Keratinocyte (primary cell): Measurements from ENCODE around the gene TRAPPC2L. TPM values are rescaled to one million over a fixed set of nuclear protein-coding genes. Genes with fewer than 3 reads are reported as not detected.

Experiments
- DNase-seq: peaks from one replicate; pipeline ENCODE4 v3.0.0-alpha.2; 2011; ENCODE audit warnings: low read depth, missing footprints, low spot score
- FAIRE-seq: peaks from 2 replicates; lab custom pipeline; 2011; peaks lifted over from hg19 to GRCh38; lab: Jason Lieb, UNC
- H2AFZ ChIP-seq: 2 replicates; pipeline ENCODE4 v1.6.0; 2012; ENCODE audit warnings: low read length, control low read depth, inconsistent platforms; ENCODE audit not compliant: control insufficient read depth
- H3K27ac ChIP-seq: 2 replicates; pipeline ENCODE4 v1.5.1; 2011; ENCODE audit warnings: low read length; ENCODE audit not compliant: control insufficient read depth, insufficient read depth
- H3K27me3 ChIP-seq: 3 replicates; pipeline ENCODE4 v1.6.0; 2011; ENCODE audit warnings: low read length; ENCODE audit not compliant: control insufficient read depth, insufficient read depth; ENCODE audit errors: extremely low read depth
- H3K36me3 ChIP-seq, 2 experiments: 2 replicates in 1 of 2; 3 replicates in 1 of 2; pipeline ENCODE4 v1.5.1; 2011; ENCODE audit warnings: low read length in 2 of 2, mild to moderate bottlenecking in 1 of 2; ENCODE audit not compliant: control insufficient read depth in 2 of 2, insufficient read depth in 2 of 2; ENCODE audit errors: extremely low read depth in 1 of 2
- H3K4me1 ChIP-seq: 3 replicates; pipeline ENCODE4 v1.5.1; 2011; ENCODE audit warnings: low read length; ENCODE audit not compliant: control insufficient read depth, insufficient read depth; ENCODE audit errors: extremely low read depth
- H3K4me2 ChIP-seq: 3 replicates; pipeline ENCODE4 v1.6.0; 2011; ENCODE audit warnings: low read depth, low read length; ENCODE audit not compliant: control insufficient read depth, insufficient read depth; ENCODE audit errors: extremely low read depth
- H3K4me3 ChIP-seq, 3 experiments: fragments of 200-600 bp in 1 of 3; sonication (generic) in 1 of 3; 2 replicates in 2 of 3; 3 replicates in 1 of 3; pipeline ENCODE4 v1.5.1; 2011 to 2016; ENCODE audit warnings: low read length in 3 of 3, mild to moderate bottlenecking in 3 of 3, control low read depth in 2 of 3, inconsistent platforms in 1 of 3, low read depth in 1 of 3, mixed read lengths in 1 of 3, mixed run types in 1 of 3, moderate library complexity in 1 of 3; ENCODE audit not compliant: control insufficient read depth in 2 of 3, insufficient read depth in 2 of 3; ENCODE audit errors: extremely low read depth in 1 of 3
- H3K79me2 ChIP-seq: 2 replicates; pipeline ENCODE4 v1.6.0; 2012; ENCODE audit warnings: low read length; ENCODE audit not compliant: control insufficient read depth, insufficient read depth
- H3K9ac ChIP-seq: 3 replicates; pipeline ENCODE4 v1.6.0; 2011; ENCODE audit warnings: low read length; ENCODE audit not compliant: control insufficient read depth, insufficient read depth; ENCODE audit errors: extremely low read depth
- H3K9me1 ChIP-seq: 3 replicates; pipeline ENCODE4 v1.6.0; 2011; ENCODE audit warnings: low read length; ENCODE audit not compliant: control insufficient read depth, insufficient read depth; ENCODE audit errors: extremely low read depth
- H3K9me3 ChIP-seq: 2 replicates; pipeline ENCODE4 v1.5.1; 2012; ENCODE audit warnings: low read depth, low read length; ENCODE audit not compliant: control insufficient read depth
- H4K20me1 ChIP-seq: 3 replicates; pipeline ENCODE4 v1.6.0; 2011; ENCODE audit warnings: low read length; ENCODE audit not compliant: control insufficient read depth, insufficient read depth; ENCODE audit errors: extremely low read depth
- EZH2 ChIP-seq: IDR thresholded peaks from one replicate; pipeline ENCODE4 v1.6.1; 2012; ENCODE audit warnings: inconsistent platforms, mild to moderate bottlenecking, low read length, moderate library complexity
- dilution Hi-C: fragments of 300-500 bp; cut with MboI; formaldehyde crosslinking; loops from one replicate; pipeline ENCODE4 v1.7.0; 2020; ENCODE audit warnings: low sequenced_read_pairs; ENCODE audit not compliant: extremely low pct_ligation_motif_present
- polyA plus RNA-seq, 5 experiments: library from polyadenylated mRNA; depleted of rRNA in 3 of 5; stranded (reverse) in 3 of 5; stranded (forward) in 1 of 5; unstranded in 1 of 5; fragments of >200 nt; gene quantifications; 1 replicate in 1 of 5; 2 replicates in 3 of 5; 3 replicates in 1 of 5; pipeline versions ENCODE4 v1.2.1 to v1.2.3, GENCODE V29; 2011 to 2012; ENCODE audit warnings: missing spikeins in 2 of 5, low read depth in 1 of 5, low replicate concordance in 1 of 5
- TF ChIP-seq, protein P1 (sequence below), 3 experiments: IDR thresholded peaks in 1 of 3; conservative IDR thresholded peaks in 1 of 3; optimal IDR thresholded peaks in 1 of 3; 2 replicates in 2 of 3; 3 replicates in 1 of 3; pipeline versions ENCODE3 to v1.5.1; 2011; ENCODE audit warnings: low read length in 3 of 3, mild to moderate bottlenecking in 3 of 3, moderate library complexity in 2 of 3, control low read depth in 1 of 3, inconsistent platforms in 1 of 3; ENCODE audit not compliant: insufficient read depth in 2 of 3; ENCODE audit errors: extremely low read depth in 1 of 3

Gene TRAPPC2L
- polyA plus RNA-seq, 1 donor (not counting 4 experiments of a cell fraction or from before 2014, with no cell fraction given) = 139 TPM

DNA sequence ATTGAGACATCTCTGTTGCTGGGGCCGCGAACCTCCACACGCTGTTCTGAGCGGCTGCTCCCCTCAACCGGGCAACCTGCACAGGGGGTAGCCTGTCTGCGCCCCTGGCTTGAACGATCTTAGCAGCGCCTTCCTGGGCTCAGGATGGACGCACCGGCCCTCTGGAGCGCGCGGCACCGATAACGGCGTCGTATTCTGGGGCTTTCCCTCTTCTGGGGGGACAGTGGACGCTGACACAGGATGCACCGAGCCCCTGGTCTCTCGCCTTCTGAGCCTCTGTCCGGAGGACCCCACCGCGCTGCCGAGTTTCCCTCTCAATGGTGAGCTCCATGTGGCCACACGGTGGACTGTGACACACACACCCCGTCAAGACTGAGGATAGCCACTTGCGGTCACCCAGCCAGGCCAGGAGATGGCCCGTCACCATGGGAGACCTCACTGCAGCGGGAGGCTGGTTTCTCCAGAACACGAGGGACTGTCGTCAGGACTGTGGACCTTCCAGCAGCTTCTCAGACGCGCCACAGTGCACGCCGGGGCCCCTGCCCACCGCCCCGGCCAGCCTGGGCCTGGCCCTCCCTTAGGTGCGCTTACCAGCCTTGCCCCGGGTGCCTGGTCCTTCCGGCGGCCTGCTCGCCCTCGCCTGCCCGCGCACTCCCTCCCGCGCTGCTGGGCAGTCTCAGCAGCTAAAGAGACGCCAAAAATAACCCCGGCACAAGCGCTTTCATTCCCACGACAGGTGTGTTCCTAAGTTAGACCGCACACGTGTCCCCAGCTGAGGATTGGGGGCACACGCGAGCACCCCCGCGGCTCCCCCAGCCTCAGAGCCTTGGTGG lies 39.5 kb downstream of the TRAPPC2L start:
- Histone ChIP-seq H3K4me2 (no peak overlapping the region), H3K9me1 (no peaks in the 10 kb centered on the region), H3K27me3 (peaks cover 39% of the 10 kb centered on the region), H2AFZ (no peak overlapping the region), H3K27ac (no peak overlapping the region), H3K9ac (no peak overlapping the region), H4K20me1 (no peaks in the 10 kb centered on the region), H3K9me3 (no peaks in the 10 kb centered on the region), H3K4me3 (no peak overlapping the region), H3K36me3 (no peaks in the 10 kb centered on the region), H3K4me1 (no peaks in the 10 kb centered on the region), H3K79me2 (no peaks in the 10 kb centered on the region)
- dilution Hi-C loops = no loop called here
- no peak for TF ChIP-seq EZH2
- TF ChIP-seq, protein P1, sequence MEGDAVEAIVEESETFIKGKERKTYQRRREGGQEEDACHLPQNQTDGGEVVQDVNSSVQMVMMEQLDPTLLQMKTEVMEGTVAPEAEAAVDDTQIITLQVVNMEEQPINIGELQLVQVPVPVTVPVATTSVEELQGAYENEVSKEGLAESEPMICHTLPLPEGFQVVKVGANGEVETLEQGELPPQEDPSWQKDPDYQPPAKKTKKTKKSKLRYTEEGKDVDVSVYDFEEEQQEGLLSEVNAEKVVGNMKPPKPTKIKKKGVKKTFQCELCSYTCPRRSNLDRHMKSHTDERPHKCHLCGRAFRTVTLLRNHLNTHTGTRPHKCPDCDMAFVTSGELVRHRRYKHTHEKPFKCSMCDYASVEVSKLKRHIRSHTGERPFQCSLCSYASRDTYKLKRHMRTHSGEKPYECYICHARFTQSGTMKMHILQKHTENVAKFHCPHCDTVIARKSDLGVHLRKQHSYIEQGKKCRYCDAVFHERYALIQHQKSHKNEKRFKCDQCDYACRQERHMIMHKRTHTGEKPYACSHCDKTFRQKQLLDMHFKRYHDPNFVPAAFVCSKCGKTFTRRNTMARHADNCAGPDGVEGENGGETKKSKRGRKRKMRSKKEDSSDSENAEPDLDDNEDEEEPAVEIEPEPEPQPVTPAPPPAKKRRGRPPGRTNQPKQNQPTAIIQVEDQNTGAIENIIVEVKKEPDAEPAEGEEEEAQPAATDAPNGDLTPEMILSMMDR (optimal IDR thresholded peaks at IDR 0.05 in 1 of 3, IDR thresholded peaks at IDR 0.05 in 1 of 3, conservative IDR thresholded peaks at IDR 0.05 in 1 of 3; ENCODE audit: extremely low read depth in 1 of 3, insufficient read depth in 2 of 3, low read length in 3 of 3) = no peak
- FAIRE-seq = no peak
- no peak for DNase-seq

DNA sequence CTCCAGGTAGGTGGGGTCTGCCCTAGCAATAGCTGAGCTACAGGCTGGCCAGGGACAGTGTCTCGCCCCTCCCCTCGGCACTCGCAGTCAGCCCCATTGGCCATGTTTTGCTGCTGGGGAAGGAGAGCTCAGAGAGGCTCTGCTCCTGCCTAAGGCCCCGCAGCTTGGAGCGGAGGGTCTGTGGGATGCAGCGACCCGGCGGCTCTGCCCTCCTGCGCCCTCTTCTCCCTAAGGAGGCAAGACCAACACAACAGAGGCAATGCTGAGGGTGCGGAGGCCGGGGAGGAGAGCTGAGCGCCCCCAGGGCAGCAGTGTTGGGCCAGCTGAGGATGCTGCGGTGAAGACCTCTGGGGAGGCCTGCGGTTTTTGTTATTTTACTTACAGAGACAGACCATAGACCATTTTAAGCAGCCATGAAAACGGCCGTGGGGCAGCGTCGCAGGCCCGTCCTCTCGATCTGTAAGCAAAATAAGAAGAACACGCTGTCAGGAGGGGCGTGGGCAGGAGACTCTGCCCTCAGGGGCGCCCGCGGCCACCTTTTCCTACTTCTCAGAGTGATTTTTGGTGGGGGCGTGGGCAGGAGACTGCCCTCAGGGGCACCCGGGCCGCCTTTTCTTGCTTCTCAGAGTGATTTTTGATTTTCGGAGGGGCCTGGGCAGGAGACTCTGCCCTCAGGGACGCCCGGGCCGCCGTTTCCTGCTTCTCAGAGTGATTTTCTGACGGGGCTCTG lies 40.9 kb downstream of the TRAPPC2L start:
- Histone ChIP-seq H3K79me2 (no peaks in the 10 kb centered on the region), H4K20me1 (no peaks in the 10 kb centered on the region), H3K4me2 (no peak overlapping the region), H3K4me1 (no peaks in the 10 kb centered on the region), H3K9ac (no peak overlapping the region), H3K9me3 (no peaks in the 10 kb centered on the region), H3K4me3 (no peak overlapping the region), H3K36me3 (no peaks in the 10 kb centered on the region), H3K27ac (no peak overlapping the region), H3K9me1 (no peaks in the 10 kb centered on the region), H2AFZ (no peak overlapping the region), H3K27me3 (peaks cover 42% of the 10 kb centered on the region)
- no peak for DNase-seq
- FAIRE-seq = no peak
- dilution Hi-C loops = no loop called here
- TF ChIP-seq, protein P1 (optimal IDR thresholded peaks at IDR 0.05 in 1 of 3, IDR thresholded peaks at IDR 0.05 in 1 of 3, conservative IDR thresholded peaks at IDR 0.05 in 1 of 3; ENCODE audit: extremely low read depth in 1 of 3, insufficient read depth in 2 of 3, low read length in 3 of 3) = no peak
- no peak for TF ChIP-seq EZH2
